GM23338 (cell line): Measurements from ENCODE around the gene TCP11L1. TPM values are rescaled to one million over a fixed set of nuclear protein-coding genes. Genes with fewer than 3 reads are reported as not detected.

Experiments used
- ATAC-seq: fragments of 200-7000 bp; cut with Tn5 transposase; 3 replicates; pipeline ENCODE4 v1.9.1; 2020
- DNase-seq: peaks from one replicate; pipeline ENCODE4 v3.0.0-alpha.2; 2015; ENCODE audit warnings: low spot score
- H2AFZ ChIP-seq: fragments of 200-600 bp; sonication (generic); 2 replicates; pipeline ENCODE4 v1.8.0; 2016; ENCODE audit warnings: antibody characterized with exemption, mild to moderate bottlenecking, moderate library complexity
- H3F3A ChIP-seq: fragments of 200-600 bp; sonication (generic); replicated peaks from 2 replicates; pipeline ENCODE4 v1.8.0; 2017; ENCODE audit warnings: antibody characterized with exemption, mixed run types, low read depth
- H3K27ac ChIP-seq: fragments of 200-600 bp; sonication (generic); 2 replicates; pipeline ENCODE4 v1.6.1; 2016; ENCODE audit warnings: low read depth
- H3K27me3 ChIP-seq: fragments of 200-600 bp; sonication (generic); 2 replicates; pipeline ENCODE4 v1.8.0; 2016; ENCODE audit warnings: mild to moderate bottlenecking, mixed run types, moderate library complexity; ENCODE audit not compliant: insufficient read depth
- H3K36me3 ChIP-seq: fragments of 200-600 bp; sonication (generic); 2 replicates; pipeline ENCODE4 v1.8.0; 2016; ENCODE audit warnings: mild to moderate bottlenecking; ENCODE audit not compliant: insufficient read depth
- H3K4me1 ChIP-seq: fragments of 200-600 bp; sonication (generic); 2 replicates; pipeline ENCODE4 v1.8.0; 2016; ENCODE audit warnings: mild to moderate bottlenecking, moderate library complexity; ENCODE audit not compliant: insufficient read depth
- H3K4me2 ChIP-seq: fragments of 200-600 bp; sonication (generic); 2 replicates; pipeline ENCODE4 v1.7.1; 2017; ENCODE audit warnings: mixed run types
- H3K4me3 ChIP-seq: fragments of 200-600 bp; sonication (generic); 2 replicates; pipeline ENCODE4 v1.6.1; 2016; ENCODE audit warnings: mixed run types
- H3K79me2 ChIP-seq: fragments of 200-600 bp; sonication (generic); replicated peaks from 2 replicates; pipeline ENCODE4 v1.8.0; 2017; ENCODE audit warnings: mild to moderate bottlenecking; ENCODE audit not compliant: insufficient read depth
- H3K9me2 ChIP-seq: fragments of 200-600 bp; sonication (generic); 2 replicates; pipeline ENCODE4 v1.8.0; 2017; ENCODE audit not compliant: insufficient read depth
- H4K20me1 ChIP-seq: fragments of 200-600 bp; sonication (generic); replicated peaks from 2 replicates; pipeline ENCODE4 v1.8.0; 2017; ENCODE audit warnings: mild to moderate bottlenecking; ENCODE audit not compliant: insufficient read depth
- H3K27ac Mint-ChIP-seq: 2 replicates; pipeline ENCODE4 v1.8.0; 2020; ENCODE audit warnings: inconsistent platforms, mild to moderate bottlenecking, moderate library complexity, mixed read lengths
- H3K27me3 Mint-ChIP-seq: 3 replicates; pipeline ENCODE4 v1.8.0; 2022; ENCODE audit warnings: low read depth, mild to moderate bottlenecking, moderate library complexity, mixed read lengths, inconsistent platforms; ENCODE audit not compliant: insufficient read depth, poor library complexity
- H3K36me3 Mint-ChIP-seq: 3 replicates; pipeline ENCODE4 v1.8.0; 2021; ENCODE audit warnings: low read depth, mild to moderate bottlenecking, inconsistent platforms, moderate library complexity, mixed read lengths
- H3K4me1 Mint-ChIP-seq: 3 replicates; pipeline ENCODE4 v1.8.0; 2020; ENCODE audit warnings: mild to moderate bottlenecking, inconsistent platforms, mixed read lengths
- H3K4me3 Mint-ChIP-seq: 3 replicates; pipeline ENCODE4 v1.8.0; 2021; ENCODE audit warnings: moderate library complexity, mild to moderate bottlenecking, inconsistent platforms, mixed read lengths
- H3K9me3 Mint-ChIP-seq: 3 replicates; pipeline ENCODE4 v1.8.0; 2020; ENCODE audit warnings: moderate library complexity, mild to moderate bottlenecking, inconsistent platforms, mixed read lengths
- CREB1 ChIP-seq: fragments of 250-450 bp; sonication (Bioruptor Pico); IDR thresholded peaks from 2 replicates; pipeline ENCODE4 v1.5.0; 2020; ENCODE audit warnings: low read depth, mild to moderate bottlenecking, moderate library complexity
- EZH2 ChIP-seq: fragments of 200-600 bp; sonication (generic); IDR thresholded peaks from one replicate; pipeline ENCODE4 v1.8.0; 2017; ENCODE audit warnings: antibody characterized with exemption, mild to moderate bottlenecking, low read depth; ENCODE audit not compliant: unreplicated experiment
- EZH2phosphoT487 ChIP-seq: fragments of 200-600 bp; sonication (generic); IDR thresholded peaks from one replicate; pipeline ENCODE4 v1.8.1; 2018; ENCODE audit warnings: antibody characterized with exemption; ENCODE audit not compliant: unreplicated experiment
- JUNB ChIP-seq: IDR thresholded peaks from one replicate; pipeline ENCODE4 v1.6.1; 2016; ENCODE audit warnings: antibody characterized with exemption; ENCODE audit not compliant: unreplicated experiment
- NANOG ChIP-seq: IDR thresholded peaks from 2 replicates; pipeline ENCODE4 v1.6.1; 2016; ENCODE audit warnings: antibody characterized with exemption, borderline replicate concordance
- POLR2AphosphoS5 ChIP-seq: IDR thresholded peaks from 2 replicates; pipeline ENCODE4 v1.6.1; 2016; ENCODE audit warnings: antibody characterized with exemption, low read depth
- STAT1 ChIP-seq: IDR thresholded peaks from one replicate; pipeline ENCODE4 v1.6.1; 2016; ENCODE audit warnings: antibody characterized with exemption; ENCODE audit not compliant: unreplicated experiment
- ZNF114 ChIP-seq: fragments of 250-450 bp; sonication (Bioruptor Pico); IDR thresholded peaks from 2 replicates; pipeline ENCODE4 v1.5.0; 2020; ENCODE audit warnings: mild to moderate bottlenecking, moderate library complexity
- ZNF331 ChIP-seq: fragments of 250-450 bp; sonication (Bioruptor Pico); IDR thresholded peaks from 2 replicates; pipeline ENCODE4 v1.5.0; 2020; ENCODE audit warnings: low read depth, mild to moderate bottlenecking, moderate library complexity
- polyA plus RNA-seq: library from polyadenylated mRNA; unstranded; fragments of >200 nt; fragmentation: Nextera tagmentation; extraction: Ambion mirVana; gene quantifications from 2 replicates; pipeline ENCODE4 v1.2.1, GENCODE V29; 2016
- total RNA-seq: library from RNA; depleted of rRNA; stranded (reverse); fragments of >200 nt; shearing (Covaris generic); gene quantifications from 2 replicates; pipeline ENCODE4 v1.2.3, GENCODE V29; 2014
- TF ChIP-seq, protein P1 (sequence below): IDR thresholded peaks from 2 replicates; pipeline ENCODE4 v1.6.1; 2016; ENCODE audit warnings: antibody characterized with exemption
- TF ChIP-seq, protein P2 (sequence below), 2 experiments: fragments of 200-600 bp in 1 of 2; sonication (generic) in 1 of 2; conservative IDR thresholded peaks; 2 replicates each; pipeline versions ENCODE4 v1.5.1 to v1.6.1; 2016 to 2017; ENCODE audit warnings: antibody characterized with exemption in 2 of 2, low read depth in 2 of 2, mild to moderate bottlenecking in 2 of 2, moderate library complexity in 1 of 2
- TF ChIP-seq, protein P3 (sequence below): IDR thresholded peaks from one replicate; pipeline ENCODE4 v1.6.1; 2018; ENCODE audit warnings: antibody characterized with exemption; ENCODE audit not compliant: unreplicated experiment
- TF ChIP-seq, protein P4 (sequence below): fragments of 250-450 bp; sonication (Bioruptor Pico); IDR thresholded peaks from 2 replicates; pipeline ENCODE4 v1.5.0; 2020; ENCODE audit warnings: mild to moderate bottlenecking, moderate library complexity

Gene TCP11L1
- total and polyA plus RNA-seq, 2 experiments from 2014 or later, result 5.0 to 39.0 TPM

DNA sequence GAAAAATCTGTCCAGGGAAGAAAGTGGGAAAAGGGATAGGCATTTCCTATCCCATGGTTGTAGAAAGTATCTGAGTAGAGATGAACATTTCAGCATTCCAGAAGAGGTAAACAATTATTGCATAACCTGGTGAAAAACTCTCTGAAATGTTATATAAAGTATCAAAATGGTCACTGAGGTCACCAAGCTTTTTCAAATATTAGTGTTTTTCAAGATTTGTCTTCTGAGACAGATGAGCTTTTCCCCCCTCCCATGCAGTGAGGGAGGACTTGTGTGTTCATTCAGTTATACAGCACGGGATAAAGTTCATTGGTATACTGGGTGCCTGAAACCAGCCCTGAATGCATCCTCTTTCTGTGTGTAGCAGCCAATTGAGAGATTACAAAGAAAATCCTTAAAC, 25.6 kb upstream of the TCP11L1 start:
- TF ChIP-seq EZH2, result no peak
- no peak for TF ChIP-seq JUNB
- TF ChIP-seq, protein P1, sequence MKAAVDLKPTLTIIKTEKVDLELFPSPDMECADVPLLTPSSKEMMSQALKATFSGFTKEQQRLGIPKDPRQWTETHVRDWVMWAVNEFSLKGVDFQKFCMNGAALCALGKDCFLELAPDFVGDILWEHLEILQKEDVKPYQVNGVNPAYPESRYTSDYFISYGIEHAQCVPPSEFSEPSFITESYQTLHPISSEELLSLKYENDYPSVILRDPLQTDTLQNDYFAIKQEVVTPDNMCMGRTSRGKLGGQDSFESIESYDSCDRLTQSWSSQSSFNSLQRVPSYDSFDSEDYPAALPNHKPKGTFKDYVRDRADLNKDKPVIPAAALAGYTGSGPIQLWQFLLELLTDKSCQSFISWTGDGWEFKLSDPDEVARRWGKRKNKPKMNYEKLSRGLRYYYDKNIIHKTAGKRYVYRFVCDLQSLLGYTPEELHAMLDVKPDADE, result no peak
- TF ChIP-seq EZH2phosphoT487, result no peak
- TF ChIP-seq ZNF331 (CRISPR knock-in tag), result no peak
- TF ChIP-seq, protein P2, sequence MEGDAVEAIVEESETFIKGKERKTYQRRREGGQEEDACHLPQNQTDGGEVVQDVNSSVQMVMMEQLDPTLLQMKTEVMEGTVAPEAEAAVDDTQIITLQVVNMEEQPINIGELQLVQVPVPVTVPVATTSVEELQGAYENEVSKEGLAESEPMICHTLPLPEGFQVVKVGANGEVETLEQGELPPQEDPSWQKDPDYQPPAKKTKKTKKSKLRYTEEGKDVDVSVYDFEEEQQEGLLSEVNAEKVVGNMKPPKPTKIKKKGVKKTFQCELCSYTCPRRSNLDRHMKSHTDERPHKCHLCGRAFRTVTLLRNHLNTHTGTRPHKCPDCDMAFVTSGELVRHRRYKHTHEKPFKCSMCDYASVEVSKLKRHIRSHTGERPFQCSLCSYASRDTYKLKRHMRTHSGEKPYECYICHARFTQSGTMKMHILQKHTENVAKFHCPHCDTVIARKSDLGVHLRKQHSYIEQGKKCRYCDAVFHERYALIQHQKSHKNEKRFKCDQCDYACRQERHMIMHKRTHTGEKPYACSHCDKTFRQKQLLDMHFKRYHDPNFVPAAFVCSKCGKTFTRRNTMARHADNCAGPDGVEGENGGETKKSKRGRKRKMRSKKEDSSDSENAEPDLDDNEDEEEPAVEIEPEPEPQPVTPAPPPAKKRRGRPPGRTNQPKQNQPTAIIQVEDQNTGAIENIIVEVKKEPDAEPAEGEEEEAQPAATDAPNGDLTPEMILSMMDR (conservative IDR thresholded peaks at IDR 0.05; ENCODE audit: low read depth in 2 of 2), result no peak
- TF ChIP-seq, protein P3, sequence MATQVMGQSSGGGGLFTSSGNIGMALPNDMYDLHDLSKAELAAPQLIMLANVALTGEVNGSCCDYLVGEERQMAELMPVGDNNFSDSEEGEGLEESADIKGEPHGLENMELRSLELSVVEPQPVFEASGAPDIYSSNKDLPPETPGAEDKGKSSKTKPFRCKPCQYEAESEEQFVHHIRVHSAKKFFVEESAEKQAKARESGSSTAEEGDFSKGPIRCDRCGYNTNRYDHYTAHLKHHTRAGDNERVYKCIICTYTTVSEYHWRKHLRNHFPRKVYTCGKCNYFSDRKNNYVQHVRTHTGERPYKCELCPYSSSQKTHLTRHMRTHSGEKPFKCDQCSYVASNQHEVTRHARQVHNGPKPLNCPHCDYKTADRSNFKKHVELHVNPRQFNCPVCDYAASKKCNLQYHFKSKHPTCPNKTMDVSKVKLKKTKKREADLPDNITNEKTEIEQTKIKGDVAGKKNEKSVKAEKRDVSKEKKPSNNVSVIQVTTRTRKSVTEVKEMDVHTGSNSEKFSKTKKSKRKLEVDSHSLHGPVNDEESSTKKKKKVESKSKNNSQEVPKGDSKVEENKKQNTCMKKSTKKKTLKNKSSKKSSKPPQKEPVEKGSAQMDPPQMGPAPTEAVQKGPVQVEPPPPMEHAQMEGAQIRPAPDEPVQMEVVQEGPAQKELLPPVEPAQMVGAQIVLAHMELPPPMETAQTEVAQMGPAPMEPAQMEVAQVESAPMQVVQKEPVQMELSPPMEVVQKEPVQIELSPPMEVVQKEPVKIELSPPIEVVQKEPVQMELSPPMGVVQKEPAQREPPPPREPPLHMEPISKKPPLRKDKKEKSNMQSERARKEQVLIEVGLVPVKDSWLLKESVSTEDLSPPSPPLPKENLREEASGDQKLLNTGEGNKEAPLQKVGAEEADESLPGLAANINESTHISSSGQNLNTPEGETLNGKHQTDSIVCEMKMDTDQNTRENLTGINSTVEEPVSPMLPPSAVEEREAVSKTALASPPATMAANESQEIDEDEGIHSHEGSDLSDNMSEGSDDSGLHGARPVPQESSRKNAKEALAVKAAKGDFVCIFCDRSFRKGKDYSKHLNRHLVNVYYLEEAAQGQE, result no peak
- TF ChIP-seq, protein P4, sequence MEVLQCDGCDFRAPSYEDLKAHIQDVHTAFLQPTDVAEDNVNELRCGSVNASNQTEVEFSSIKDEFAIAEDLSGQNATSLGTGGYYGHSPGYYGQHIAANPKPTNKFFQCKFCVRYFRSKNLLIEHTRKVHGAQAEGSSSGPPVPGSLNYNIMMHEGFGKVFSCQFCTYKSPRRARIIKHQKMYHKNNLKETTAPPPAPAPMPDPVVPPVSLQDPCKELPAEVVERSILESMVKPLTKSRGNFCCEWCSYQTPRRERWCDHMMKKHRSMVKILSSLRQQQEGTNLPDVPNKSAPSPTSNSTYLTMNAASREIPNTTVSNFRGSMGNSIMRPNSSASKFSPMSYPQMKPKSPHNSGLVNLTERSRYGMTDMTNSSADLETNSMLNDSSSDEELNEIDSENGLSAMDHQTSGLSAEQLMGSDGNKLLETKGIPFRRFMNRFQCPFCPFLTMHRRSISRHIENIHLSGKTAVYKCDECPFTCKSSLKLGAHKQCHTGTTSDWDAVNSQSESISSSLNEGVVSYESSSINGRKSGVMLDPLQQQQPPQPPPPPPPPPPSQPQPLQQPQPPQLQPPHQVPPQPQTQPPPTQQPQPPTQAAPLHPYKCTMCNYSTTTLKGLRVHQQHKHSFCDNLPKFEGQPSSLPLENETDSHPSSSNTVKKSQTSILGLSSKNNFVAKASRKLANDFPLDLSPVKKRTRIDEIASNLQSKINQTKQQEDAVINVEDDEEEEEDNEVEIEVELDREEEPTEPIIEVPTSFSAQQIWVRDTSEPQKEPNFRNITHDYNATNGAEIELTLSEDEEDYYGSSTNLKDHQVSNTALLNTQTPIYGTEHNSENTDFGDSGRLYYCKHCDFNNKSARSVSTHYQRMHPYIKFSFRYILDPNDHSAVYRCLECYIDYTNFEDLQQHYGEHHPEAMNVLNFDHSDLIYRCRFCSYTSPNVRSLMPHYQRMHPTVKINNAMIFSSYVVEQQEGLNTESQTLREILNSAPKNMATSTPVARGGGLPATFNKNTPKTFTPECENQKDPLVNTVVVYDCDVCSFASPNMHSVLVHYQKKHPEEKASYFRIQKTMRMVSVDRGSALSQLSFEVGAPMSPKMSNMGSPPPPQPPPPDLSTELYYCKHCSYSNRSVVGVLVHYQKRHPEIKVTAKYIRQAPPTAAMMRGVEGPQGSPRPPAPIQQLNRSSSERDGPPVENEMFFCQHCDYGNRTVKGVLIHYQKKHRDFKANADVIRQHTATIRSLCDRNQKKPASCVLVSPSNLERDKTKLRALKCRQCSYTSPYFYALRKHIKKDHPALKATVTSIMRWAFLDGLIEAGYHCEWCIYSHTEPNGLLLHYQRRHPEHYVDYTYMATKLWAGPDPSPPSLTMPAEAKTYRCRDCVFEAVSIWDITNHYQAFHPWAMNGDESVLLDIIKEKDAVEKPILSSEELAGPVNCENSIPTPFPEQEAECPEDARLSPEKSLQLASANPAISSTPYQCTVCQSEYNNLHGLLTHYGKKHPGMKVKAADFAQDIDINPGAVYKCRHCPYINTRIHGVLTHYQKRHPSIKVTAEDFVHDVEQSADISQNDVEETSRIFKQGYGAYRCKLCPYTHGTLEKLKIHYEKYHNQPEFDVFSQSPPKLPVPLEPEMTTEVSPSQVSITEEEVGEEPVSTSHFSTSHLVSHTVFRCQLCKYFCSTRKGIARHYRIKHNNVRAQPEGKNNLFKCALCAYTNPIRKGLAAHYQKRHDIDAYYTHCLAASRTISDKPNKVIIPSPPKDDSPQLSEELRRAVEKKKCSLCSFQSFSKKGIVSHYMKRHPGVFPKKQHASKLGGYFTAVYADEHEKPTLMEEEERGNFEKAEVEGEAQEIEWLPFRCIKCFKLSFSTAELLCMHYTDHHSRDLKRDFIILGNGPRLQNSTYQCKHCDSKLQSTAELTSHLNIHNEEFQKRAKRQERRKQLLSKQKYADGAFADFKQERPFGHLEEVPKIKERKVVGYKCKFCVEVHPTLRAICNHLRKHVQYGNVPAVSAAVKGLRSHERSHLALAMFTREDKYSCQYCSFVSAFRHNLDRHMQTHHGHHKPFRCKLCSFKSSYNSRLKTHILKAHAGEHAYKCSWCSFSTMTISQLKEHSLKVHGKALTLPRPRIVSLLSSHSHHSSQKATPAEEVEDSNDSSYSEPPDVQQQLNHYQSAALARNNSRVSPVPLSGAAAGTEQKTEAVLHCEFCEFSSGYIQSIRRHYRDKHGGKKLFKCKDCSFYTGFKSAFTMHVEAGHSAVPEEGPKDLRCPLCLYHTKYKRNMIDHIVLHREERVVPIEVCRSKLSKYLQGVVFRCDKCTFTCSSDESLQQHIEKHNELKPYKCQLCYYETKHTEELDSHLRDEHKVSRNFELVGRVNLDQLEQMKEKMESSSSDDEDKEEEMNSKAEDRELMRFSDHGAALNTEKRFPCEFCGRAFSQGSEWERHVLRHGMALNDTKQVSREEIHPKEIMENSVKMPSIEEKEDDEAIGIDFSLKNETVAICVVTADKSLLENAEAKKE (CRISPR knock-in tag), result no peak
- TF ChIP-seq CREB1, result no peak
- TF ChIP-seq STAT1, result no peak
- no peak for TF ChIP-seq POLR2AphosphoS5
- no peak for TF ChIP-seq NANOG
- no peak for TF ChIP-seq ZNF114 (CRISPR knock-in tag)
- ATAC-seq, result no peak
- H3K79me2 ChIP-seq, result no peaks in the 10 kb centered on the region
- H3F3A ChIP-seq, result peaks cover 4% of the 10 kb centered on the region; the same call in 1 of the 2 replicates
- no peak overlapping the region for H3K4me3 ChIP-seq
- H3K4me2 ChIP-seq, result no peak overlapping the region
- peaks cover 11% of the 10 kb centered on the region for H3K27me3 ChIP-seq
- Mint-ChIP-seq H3K4me3 (no peak overlapping the region), H3K27me3 (peaks cover 18% of the 10 kb centered on the region), H3K9me3 (no peaks in the 10 kb centered on the region), H3K27ac (no peak overlapping the region), H3K4me1 (peaks cover 17% of the 10 kb centered on the region; the same call in 2 of the 3 replicates), H3K36me3 (no peaks in the 10 kb centered on the region)
- peaks cover 16% of the 10 kb centered on the region for H3K4me1 ChIP-seq
- H2AFZ ChIP-seq, result no peak overlapping the region
- H3K36me3 ChIP-seq, result no peaks in the 10 kb centered on the region
- no peak overlapping the region for H3K27ac ChIP-seq
- no peak for DNase-seq
- no peaks in the 10 kb centered on the region for H3K9me2 ChIP-seq
- no peaks in the 10 kb centered on the region for H4K20me1 ChIP-seq
